DND-41 (cell line): ENCODE results near the gene PAPOLA.

Experiments used
- ATAC-seq: fragments of 200-7000 bp; cut with Tn5 transposase; 3 replicates; pipeline ENCODE4 v1.9.1; 2021; ENCODE audit warnings: low read depth; ENCODE audit not compliant: insufficient read depth
- DNase-seq: peaks from one replicate; pipeline ENCODE4 v3.0.0-alpha.2; 2020
- H2AFZ ChIP-seq: 2 replicates; pipeline ENCODE4 v1.6.0; 2012; ENCODE audit warnings: low read depth, low read length
- H3K27ac ChIP-seq: 2 replicates; pipeline ENCODE4 v1.5.1; 2012; ENCODE audit warnings: low read length, inconsistent platforms
- H3K27me3 ChIP-seq: fragments of 200-600 bp; sonication (generic); 2 replicates; pipeline ENCODE4 v1.6.0; 2012; ENCODE audit warnings: low read length, mild to moderate bottlenecking, inconsistent platforms; ENCODE audit not compliant: insufficient read depth, poor library complexity
- H3K36me3 ChIP-seq: 2 replicates; pipeline ENCODE4 v1.5.1; 2012; ENCODE audit warnings: low read length, inconsistent platforms; ENCODE audit not compliant: insufficient read depth
- H3K4me1 ChIP-seq: 2 replicates; pipeline ENCODE4 v1.5.1; 2012; ENCODE audit warnings: mild to moderate bottlenecking, low read length; ENCODE audit not compliant: insufficient read depth
- H3K4me2 ChIP-seq: 2 replicates; pipeline ENCODE4 v1.6.0; 2012; ENCODE audit warnings: mild to moderate bottlenecking, moderate library complexity, low read length, inconsistent platforms; ENCODE audit not compliant: insufficient read depth
- H3K4me3 ChIP-seq, 2 experiments: fragments of 200-600 bp in 1 of 2; shearing (Covaris generic) in 1 of 2; 2 replicates each; pipeline ENCODE4 v1.5.1; 2012 to 2016; ENCODE audit warnings: inconsistent platforms in 2 of 2, low read length in 2 of 2, mild to moderate bottlenecking in 2 of 2, low read depth in 1 of 2, moderate library complexity in 1 of 2
- H3K79me2 ChIP-seq: 2 replicates; pipeline ENCODE4 v1.6.0; 2012; ENCODE audit warnings: low read length, inconsistent platforms; ENCODE audit not compliant: insufficient read depth
- H3K9ac ChIP-seq: 2 replicates; pipeline ENCODE4 v1.6.0; 2012; ENCODE audit warnings: low read depth, mild to moderate bottlenecking, inconsistent platforms, low read length, moderate library complexity
- H3K9me3 ChIP-seq: 2 replicates; pipeline ENCODE4 v1.5.1; 2012; ENCODE audit warnings: low read length, moderate library complexity, mild to moderate bottlenecking, inconsistent platforms; ENCODE audit not compliant: insufficient read depth, severe bottlenecking
- H4K20me1 ChIP-seq: 2 replicates; pipeline ENCODE4 v1.6.0; 2012; ENCODE audit warnings: low read length; ENCODE audit not compliant: insufficient read depth
- EZH2 ChIP-seq: IDR thresholded peaks from 3 replicates; pipeline ENCODE4 v1.6.1; 2012; ENCODE audit warnings: borderline replicate concordance, low read depth, mild to moderate bottlenecking, moderate library complexity, low read length, inconsistent platforms; ENCODE audit not compliant: severe bottlenecking
- TF ChIP-seq, protein P1 (sequence below): IDR thresholded peaks from 2 replicates; pipeline ENCODE4 v1.5.1; 2012; ENCODE audit warnings: borderline replicate concordance, low read length, moderate library complexity, mild to moderate bottlenecking; ENCODE audit not compliant: poor library complexity, severe bottlenecking; ENCODE audit errors: extremely low read depth

Gene PAPOLA

GRCh38 chr14:96580566-96580965 is 78.4 kb downstream of the PAPOLA start:
- no peak for DNase-seq
- Histone ChIP-seq H3K4me2 (no peak overlapping the region), H3K9me3 (no peaks in the 10 kb centered on the region), H3K27ac (no peak overlapping the region), H3K4me3 (no peak overlapping the region), H2AFZ (no peak overlapping the region), H4K20me1 (no peaks in the 10 kb centered on the region), H3K4me1 (no peaks in the 10 kb centered on the region), H3K9ac (no peak overlapping the region), H3K36me3 (no peaks in the 10 kb centered on the region), H3K27me3 (no peaks in the 10 kb centered on the region), H3K79me2 (no peaks in the 10 kb centered on the region)
- TF ChIP-seq, protein P1, sequence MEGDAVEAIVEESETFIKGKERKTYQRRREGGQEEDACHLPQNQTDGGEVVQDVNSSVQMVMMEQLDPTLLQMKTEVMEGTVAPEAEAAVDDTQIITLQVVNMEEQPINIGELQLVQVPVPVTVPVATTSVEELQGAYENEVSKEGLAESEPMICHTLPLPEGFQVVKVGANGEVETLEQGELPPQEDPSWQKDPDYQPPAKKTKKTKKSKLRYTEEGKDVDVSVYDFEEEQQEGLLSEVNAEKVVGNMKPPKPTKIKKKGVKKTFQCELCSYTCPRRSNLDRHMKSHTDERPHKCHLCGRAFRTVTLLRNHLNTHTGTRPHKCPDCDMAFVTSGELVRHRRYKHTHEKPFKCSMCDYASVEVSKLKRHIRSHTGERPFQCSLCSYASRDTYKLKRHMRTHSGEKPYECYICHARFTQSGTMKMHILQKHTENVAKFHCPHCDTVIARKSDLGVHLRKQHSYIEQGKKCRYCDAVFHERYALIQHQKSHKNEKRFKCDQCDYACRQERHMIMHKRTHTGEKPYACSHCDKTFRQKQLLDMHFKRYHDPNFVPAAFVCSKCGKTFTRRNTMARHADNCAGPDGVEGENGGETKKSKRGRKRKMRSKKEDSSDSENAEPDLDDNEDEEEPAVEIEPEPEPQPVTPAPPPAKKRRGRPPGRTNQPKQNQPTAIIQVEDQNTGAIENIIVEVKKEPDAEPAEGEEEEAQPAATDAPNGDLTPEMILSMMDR: no peak
- TF ChIP-seq EZH2: no peak
- no peak for ATAC-seq

GRCh38 chr14:96581026-96581425 is 78.8 kb downstream of the PAPOLA start:
- H3K4me1 ChIP-seq: no peaks in the 10 kb centered on the region
- H3K9me3 ChIP-seq: no peaks in the 10 kb centered on the region
- ATAC-seq (no peak), DNase-seq (no peak)
- H3K9ac ChIP-seq: no peak overlapping the region
- H4K20me1 ChIP-seq: no peaks in the 10 kb centered on the region
- no peak for TF ChIP-seq EZH2
- TF ChIP-seq, protein P1: no peak
- no peak overlapping the region for H2AFZ ChIP-seq
- H3K36me3 ChIP-seq: no peaks in the 10 kb centered on the region
- H3K4me3 ChIP-seq: no peak overlapping the region
- H3K27ac ChIP-seq: no peak overlapping the region
- H3K4me2 ChIP-seq: no peak overlapping the region
- H3K79me2 ChIP-seq: no peaks in the 10 kb centered on the region
- H3K27me3 ChIP-seq: no peaks in the 10 kb centered on the region

DNA sequence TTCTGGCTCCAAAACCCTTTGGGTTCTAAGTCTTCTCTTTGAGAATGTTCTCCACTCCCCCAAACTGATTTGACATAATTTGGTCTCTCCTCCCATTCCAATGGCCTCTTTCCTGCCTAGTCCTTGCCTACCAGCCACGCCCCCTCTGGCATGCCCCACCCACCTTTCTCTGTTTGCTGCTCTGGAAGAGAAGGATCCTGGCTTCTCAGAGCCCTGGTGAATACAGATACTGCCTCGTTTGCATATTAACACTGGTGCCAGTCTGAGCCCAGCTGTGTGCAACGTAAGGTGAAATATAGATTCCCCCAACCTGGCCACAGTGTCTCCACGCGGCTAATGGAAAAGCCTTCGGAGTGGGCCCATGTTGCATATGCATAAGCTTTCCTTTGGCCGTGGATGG is 79.7 kb downstream of the PAPOLA start:
- Histone ChIP-seq H4K20me1 (no peaks in the 10 kb centered on the region), H3K36me3 (no peaks in the 10 kb centered on the region), H3K4me2 (no peak overlapping the region), H3K27ac (no peak overlapping the region), H3K9me3 (no peaks in the 10 kb centered on the region), H3K9ac (no peak overlapping the region), H3K27me3 (no peaks in the 10 kb centered on the region), H2AFZ (no peak overlapping the region), H3K79me2 (no peaks in the 10 kb centered on the region), H3K4me1 (no peaks in the 10 kb centered on the region), H3K4me3 (no peak overlapping the region)
- DNase-seq: no peak
- no peak for TF ChIP-seq EZH2
- TF ChIP-seq, protein P1: no peak
- no peak for ATAC-seq

GRCh38 chr14:96582411-96582961 is 80.3 kb downstream of the PAPOLA start:
- TF ChIP-seq EZH2: no peak
- TF ChIP-seq, protein P1: no peak
- Histone ChIP-seq H3K4me3 (no peak overlapping the region), H3K4me1 (no peaks in the 10 kb centered on the region), H3K4me2 (no peak overlapping the region), H3K9me3 (no peaks in the 10 kb centered on the region), H4K20me1 (no peaks in the 10 kb centered on the region), H2AFZ (no peak overlapping the region), H3K36me3 (no peaks in the 10 kb centered on the region), H3K9ac (no peak overlapping the region), H3K79me2 (no peaks in the 10 kb centered on the region), H3K27me3 (no peaks in the 10 kb centered on the region), H3K27ac (no peak overlapping the region)
- DNase-seq (no peak), ATAC-seq (no peak)
